ENCODE data around the gene PCBP4.

PCBP4 gene

GRCh38 chr3:51954713-51955112 lies 12.5 kb downstream of the PCBP4 start:
- DNase-seq: no peak

GRCh38 chr3:51954105-51954504 lies 13.1 kb downstream of the PCBP4 start:
- no peak for DNase-seq

GRCh38 chr3:51953445-51953844 lies 13.8 kb downstream of the PCBP4 start:
- DNase-seq: no peak

GRCh38 chr3:51950899-51951298 lies 16.4 kb downstream of the PCBP4 start:
- no peak for DNase-seq

- DNase-seq: no peak
Measured at GRCh38 chr3:51949121-51949520, 18.1 kb downstream of the PCBP4 start.

- no peak for DNase-seq
Measured at GRCh38 chr3:51948016-51948580, 19.2 kb downstream of the PCBP4 start.

GRCh38 chr3:51947215-51947900 lies 19.9 kb downstream of the PCBP4 start:
- no peak for DNase-seq

- no peak for DNase-seq
Measured at GRCh38 chr3:51946796-51947195, 20.5 kb downstream of the PCBP4 start.

- no peak for DNase-seq
Measured at GRCh38 chr3:51945926-51946705, 21.1 kb downstream of the PCBP4 start.

- no peak for DNase-seq
Measured at GRCh38 chr3:51945031-51945840, 22.0 kb downstream of the PCBP4 start.

- DNase-seq: no peak
Measured at GRCh38 chr3:51944451-51945021, 22.7 kb downstream of the PCBP4 start.

- DNase-seq: no peak
Measured at GRCh38 chr3:51943451-51944391, 23.5 kb downstream of the PCBP4 start.

GRCh38 chr3:51942603-51943450 lies 24.4 kb downstream of the PCBP4 start:
- DNase-seq: peak; percentile 57 to 67

GRCh38 chr3:51941798-51942602 lies 25.3 kb downstream of the PCBP4 start, which contains the start of the genes PARP3 and RRP9:
Gene PARP3, plus strand, starts transcription at chr3:51942363. Its CDS starts 993 bp downstream, at chr3:51943356.
Gene RRP9, minus strand, starts transcription at chr3:51941904. Its CDS starts 37 bp downstream, at chr3:51941867.
- DNase-seq: peak; percentile 99 to 100

GRCh38 chr3:51941463-51941797 lies 25.8 kb downstream of the PCBP4 start:
- DNase-seq: no peak

- DNase-seq: no peak
Measured at GRCh38 chr3:51940648-51941462, 26.4 kb downstream of the PCBP4 start.

- DNase-seq: no peak
Measured at GRCh38 chr3:51938780-51939425, 28.4 kb downstream of the PCBP4 start.
